ENCODE measurements around the gene MAMSTR. TPM values are rescaled to one million over a fixed set of nuclear protein-coding genes. Genes with fewer than 3 reads are reported as not detected.

MAMSTR gene
- total RNA-seq, 1 experiment from 2014 or later = 1.9 TPM

GRCh38 chr19:48755084-48755641, 35.6 kb upstream of the MAMSTR start, which contains the start of gene FGF21:
Gene FGF21 (plus strand): TSS chr19:48755524. CDS start chr19:48756237, 713 bp downstream.
- no TSS peak for BruUV-seq (replicated peaks)
- no peaks in the 10 kb centered on the region for H3K9me3 ChIP-seq
- ChIA-PET POLR2A (no interaction called here), CTCF (interaction anchor here (1.0 kb wide), 1 partner anchor 238 kb away, joined by 3 read pairs; the partner anchor contains the start of gene RUVBL2)
- H3K36me3 ChIP-seq (ENCODE audit: control insufficient read depth, insufficient read depth, low read length) = no peaks in the 10 kb centered on the region
- peaks cover 29% of the 10 kb centered on the region for H3K36me3 Mint-ChIP-seq (ENCODE audit: insufficient read depth, unreplicated experiment)
- no peaks in the 10 kb centered on the region for H3K9me3 Mint-ChIP-seq (ENCODE audit: unreplicated experiment)
- intact Hi-C loops (cut with micrococcal nuclease; ENCODE audit: unreplicated experiment) = no loop called here
- H3K27me3 Mint-ChIP-seq (ENCODE audit: insufficient read depth, unreplicated experiment) = no peaks in the 10 kb centered on the region
- peak; percentile 68 to 82 for DNase-seq
- no peaks in the 10 kb centered on the region for H3K27me3 ChIP-seq (replicated peaks; ENCODE audit: control insufficient read depth, insufficient read depth, low read length)
- peaks cover 29% of the 10 kb centered on the region for H3K4me1 Mint-ChIP-seq (ENCODE audit: low read depth, unreplicated experiment)
- no peak for TF ChIP-seq CTCF (IDR thresholded peaks at IDR 0.05; ENCODE audit: insufficient read depth in 1 of 2, low read depth in 1 of 2, low read length in 1 of 2, severe bottlenecking in 1 of 2, unreplicated experiment in 1 of 2)
- peak within 1 kb of the TSS; percentile 89 for H3K4me3 Mint-ChIP-seq (ENCODE audit: unreplicated experiment)
- peaks cover 31% of the 10 kb centered on the region for H3K4me1 ChIP-seq
- no peak within 1 kb of the TSS for H3K4me3 ChIP-seq (ENCODE audit: low read depth, low read length)
- peak within 1 kb of the TSS; percentile 96 for H3K27ac Mint-ChIP-seq (ENCODE audit: unreplicated experiment)

- ChIA-PET POLR2A (no interaction called here), CTCF (no interaction called here)
- no peaks in the 10 kb centered on the region for H3K9me3 Mint-ChIP-seq (ENCODE audit: unreplicated experiment)
- Histone ChIP-seq H3K27me3 (replicated peaks; ENCODE audit: control insufficient read depth, insufficient read depth, low read length) (no peaks in the 10 kb centered on the region), H3K9me3 (no peaks in the 10 kb centered on the region), H3K36me3 (ENCODE audit: control insufficient read depth, insufficient read depth, low read length) (no peaks in the 10 kb centered on the region), H3K4me1 (peaks cover 31% of the 10 kb centered on the region), H3K4me3 (ENCODE audit: low read depth, low read length) (peak within 1 kb of the TSS; percentile 39)
- peaks cover 33% of the 10 kb centered on the region for H3K4me1 Mint-ChIP-seq (ENCODE audit: low read depth, unreplicated experiment)
- peak; percentile 97 to 99 for DNase-seq
- BruUV-seq (replicated peaks) = no TSS peak
- peak; percentile 64 to 71 for TF ChIP-seq CTCF (IDR thresholded peaks at IDR 0.05; ENCODE audit: insufficient read depth in 1 of 2, low read depth in 1 of 2, low read length in 1 of 2, severe bottlenecking in 1 of 2, unreplicated experiment in 1 of 2)
- H3K27me3 Mint-ChIP-seq (ENCODE audit: insufficient read depth, unreplicated experiment) = no peaks in the 10 kb centered on the region
- H3K4me3 Mint-ChIP-seq (ENCODE audit: unreplicated experiment) = peak within 1 kb of the TSS; percentile 89
- intact Hi-C loops (cut with micrococcal nuclease; ENCODE audit: unreplicated experiment) = loop anchor here (1.0 kb wide), 1 partner anchor 13 kb away; no protein-coding TSS in a partner anchor
- peak within 1 kb of the TSS; percentile 96 for H3K27ac Mint-ChIP-seq (ENCODE audit: unreplicated experiment)
- H3K36me3 Mint-ChIP-seq (ENCODE audit: insufficient read depth, unreplicated experiment) = peaks cover 43% of the 10 kb centered on the region
Measured at GRCh38 chr19:48752496-48753365, 33.2 kb upstream of the MAMSTR start, which contains the start of gene FUT1. Gene FUT1 (minus strand): TSS chr19:48752641. CDS start chr19:48751281, 1,360 bp downstream.

- ChIA-PET CTCF (no interaction called here), POLR2A (no interaction called here)
- DNase-seq = no peak
- Histone ChIP-seq H3K4me1 (peaks cover 29% of the 10 kb centered on the region), H3K4me3 (ENCODE audit: low read depth, low read length) (peak overlapping the region; percentile 39), H3K27me3 (replicated peaks; ENCODE audit: control insufficient read depth, insufficient read depth, low read length) (no peaks in the 10 kb centered on the region), H3K36me3 (ENCODE audit: control insufficient read depth, insufficient read depth, low read length) (no peaks in the 10 kb centered on the region), H3K9me3 (no peaks in the 10 kb centered on the region)
- Mint-ChIP-seq H3K27ac (ENCODE audit: unreplicated experiment) (peak overlapping the region; percentile 82), H3K27me3 (ENCODE audit: insufficient read depth, unreplicated experiment) (no peaks in the 10 kb centered on the region), H3K4me1 (ENCODE audit: low read depth, unreplicated experiment) (peaks cover 35% of the 10 kb centered on the region), H3K4me3 (ENCODE audit: unreplicated experiment) (peak overlapping the region; percentile 89), H3K36me3 (ENCODE audit: insufficient read depth, unreplicated experiment) (peaks cover 48% of the 10 kb centered on the region), H3K9me3 (ENCODE audit: unreplicated experiment) (no peaks in the 10 kb centered on the region)
- TF ChIP-seq CTCF (IDR thresholded peaks at IDR 0.05; ENCODE audit: insufficient read depth in 1 of 2, low read depth in 1 of 2, low read length in 1 of 2, severe bottlenecking in 1 of 2, unreplicated experiment in 1 of 2) = no peak
- TSS peak; percentile 50 for BruUV-seq (replicated peaks)
- intact Hi-C loops (cut with micrococcal nuclease; ENCODE audit: unreplicated experiment) = loop anchor here (1.0 kb wide), 1 partner anchor 13 kb away; no protein-coding TSS in a partner anchor
Measured at GRCh38 chr19:48751845-48752495, 32.4 kb upstream of the MAMSTR start.
